AG09319 (cell line): ENCODE results near the gene ARL4A.

Experiments used
- DNase-seq: peaks from one replicate; pipeline ENCODE4 v3.0.0-alpha.2; 2010; ENCODE audit warnings: low read depth; ENCODE audit errors: extremely low read depth
- CTCF ChIP-seq: IDR thresholded peaks from 2 replicates; pipeline ENCODE4 v1.5.1; 2011; ENCODE audit warnings: low read depth, mild to moderate bottlenecking, inconsistent platforms, low read length, moderate library complexity

Gene ARL4A

GRCh38 chr7:12686891-12687717 is at the start of gene ARL4A:
Gene ARL4A (plus strand): TSS chr7:12687633. CDS start chr7:12688255, 622 bp downstream.
- peak; percentile 50 for TF ChIP-seq CTCF
- peak; percentile 94 for DNase-seq

- TF ChIP-seq CTCF: no peak; the same call in 1 of the 2 replicates
- DNase-seq: no peak
Observed at GRCh38 chr7:12637819-12638592, 49.4 kb upstream of the ARL4A start.

GRCh38 chr7:12638851-12639456 is 48.5 kb upstream of the ARL4A start:
- TF ChIP-seq CTCF: peak; percentile 41
- DNase-seq: no peak

GRCh38 chr7:12640299-12641096 is 46.9 kb upstream of the ARL4A start:
- TF ChIP-seq CTCF: no peak
- no peak for DNase-seq

- no peak for TF ChIP-seq CTCF
- no peak for DNase-seq
Observed at GRCh38 chr7:12641196-12641595, 46.2 kb upstream of the ARL4A start.

GRCh38 chr7:12642508-12642907 is 44.9 kb upstream of the ARL4A start:
- peak; percentile 79 for DNase-seq
- TF ChIP-seq CTCF: no peak
